Lower leg skin (tissue), 3 donors: ENCODE data around the gene ATP13A1.

Source experiments
- CTCF ChIP-seq, 3 donors: fragments of 450-650 bp; IDR thresholded peaks; one replicate each; pipeline ENCODE4 v1.5.1; 2016; ENCODE audit warnings: antibody characterized with exemption in 3 of 3, mild to moderate bottlenecking in 3 of 3, moderate library complexity in 2 of 3
- POLR2A ChIP-seq, 2 donors: fragments of 450-650 bp; IDR thresholded peaks; one replicate each; pipeline ENCODE4 v1.6.1; 2016 to 2017; ENCODE audit warnings: antibody characterized with exemption in 2 of 2, mild to moderate bottlenecking in 1 of 2, moderate library complexity in 1 of 2

- TF ChIP-seq CTCF (IDR thresholded peaks at IDR 0.05), result no peak
- TF ChIP-seq POLR2A (IDR thresholded peaks at IDR 0.05), result no peak
Observed at GRCh38 chr19:19649580-19649995, 13.9 kb downstream of the ATP13A1 start.
